Natural killer cell treated with Interleukin-12 subunit alpha and Interleukin-12 subunit beta and Interleukin-15 and Interleukin-18, amount 100 ng/mL, for 72 hours (primary cell): ENCODE data around the gene DUSP18. TPM values are rescaled to one million over a fixed set of nuclear protein-coding genes. Genes with fewer than 3 reads are reported as not detected.
A peak's percentile ranks its signal among the peaks of the same experiment; 100 is the strongest.
"Not testable (repeated sequence)": the region's sequence is repeated elsewhere in the genome, so short reads cannot be mapped to it uniquely, and the experiment has no call there.

Experiments used
- ATAC-seq, 2 donors: fragments of 150-1000 bp; cut with Tn5 transposase in 1 of 2; sonication (Bioruptor Pico), chemical (Tn5 transposase) in 1 of 2; 2 replicates each; pipeline ENCODE4 v1.10.0; 2021
- DNase-seq: peaks from one replicate; pipeline ENCODE4 v3.0.0; 2022; ENCODE audit warnings: low spot score
- H3K27ac Mint-ChIP-seq, 2 donors: 1 replicate in 1 of 2; 2 replicates in 1 of 2; pipeline ENCODE4 v1.8.0; 2022; ENCODE audit warnings: mixed read lengths in 2 of 2, mild to moderate bottlenecking in 1 of 2, moderate library complexity in 1 of 2
- H3K27me3 Mint-ChIP-seq, 2 donors: 1 replicate in 1 of 2; 2 replicates in 1 of 2; pipeline ENCODE4 v1.8.0; 2022; ENCODE audit warnings: mixed read lengths in 2 of 2
- H3K36me3 Mint-ChIP-seq: one replicate; pipeline ENCODE4 v1.8.0; 2022; ENCODE audit warnings: mixed read lengths
- H3K4me1 Mint-ChIP-seq, 2 donors: 1 replicate in 1 of 2; 2 replicates in 1 of 2; pipeline ENCODE4 v1.8.0; 2022; ENCODE audit warnings: low read depth in 2 of 2, mixed read lengths in 2 of 2, mild to moderate bottlenecking in 1 of 2
- H3K4me3 Mint-ChIP-seq: one replicate; pipeline ENCODE4 v1.8.0; 2022; ENCODE audit warnings: mixed read lengths
- H3K9me3 Mint-ChIP-seq: 2 replicates; pipeline ENCODE4 v1.8.0; 2022; ENCODE audit warnings: mixed read lengths
- total RNA-seq, 2 donors: library from RNA; stranded (reverse); gene quantifications; one replicate each; pipeline ENCODE4 v1.2.3, GENCODE V29; 2022

DUSP18 gene
- 1 to 10 TPM; 7.1 to 7.7 TPM for total RNA-seq

DNA sequence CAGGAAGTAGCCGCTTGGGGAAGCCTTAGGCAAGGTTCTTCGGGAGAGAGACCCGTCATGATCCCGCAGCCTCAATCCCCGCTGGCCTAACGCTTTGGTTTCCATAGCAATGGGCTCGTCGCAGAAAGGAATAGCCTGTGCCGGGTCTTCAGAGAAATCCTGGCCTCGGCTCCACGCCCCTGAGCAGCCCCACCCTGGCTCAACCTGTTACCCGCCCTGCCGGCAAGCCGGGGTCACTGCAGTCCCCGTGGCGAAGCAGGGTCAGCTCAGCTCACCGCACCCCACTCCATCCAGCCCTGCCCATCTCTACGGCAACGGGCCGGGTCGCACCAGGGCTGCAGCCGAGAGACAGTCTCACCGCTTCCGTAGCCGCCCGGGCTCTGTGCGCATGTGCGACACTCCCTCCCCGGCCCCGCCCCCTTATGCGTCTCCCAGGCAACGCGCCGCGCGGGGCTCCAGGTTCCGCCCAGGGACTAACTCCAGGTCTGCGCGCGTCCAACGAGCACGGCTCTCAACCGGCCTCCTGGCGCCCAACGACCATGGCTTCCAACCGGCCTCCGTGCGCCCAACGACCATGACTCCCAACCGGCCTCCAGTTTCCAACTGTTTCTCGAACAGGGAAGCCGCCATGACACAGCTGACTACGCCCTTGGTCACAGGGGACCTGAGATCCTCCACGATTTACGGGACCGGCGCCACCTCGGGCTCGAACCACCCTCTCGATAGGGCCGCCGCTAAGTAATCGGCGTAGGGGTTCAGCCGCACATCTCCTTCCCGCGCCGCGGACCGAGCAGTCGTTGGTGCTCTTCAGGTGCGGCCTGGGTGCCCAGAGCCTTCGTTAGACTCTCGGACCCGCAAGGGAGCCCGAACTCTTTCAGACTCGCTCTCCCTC is at the start of gene DUSP18:
TSS of gene DUSP18 (minus strand) at position 382 of the 892 bp plus-strand sequence. CDS start 3,872 bp downstream, outside the sequence.
- Mint-ChIP-seq H3K4me1 (peaks cover 16 to 19% of the 10 kb centered on the region in 2 donors), H3K4me3 (peak within 1 kb of the TSS; percentile 97), H3K27me3 (no peaks in the 10 kb centered on the region), H3K36me3 (no peaks in the 10 kb centered on the region), H3K27ac (peak within 1 kb of the TSS; percentile 66 to 83), H3K9me3 (no peaks in the 10 kb centered on the region)
- peak; percentile 92 for DNase-seq
- ATAC-seq = peak; percentile 97 to 98

- DNase-seq (no peak), ATAC-seq (no peak)
- H3K4me1 Mint-ChIP-seq = peaks cover 6 to 7% of the 10 kb centered on the region in 2 donors
- no peak overlapping the region for H3K27ac Mint-ChIP-seq
- H3K4me3 Mint-ChIP-seq = no peak overlapping the region
- H3K36me3 Mint-ChIP-seq = no peaks in the 10 kb centered on the region
- H3K9me3 Mint-ChIP-seq = no peaks in the 10 kb centered on the region
- H3K27me3 Mint-ChIP-seq = peaks cover 0 to 4% of the 10 kb centered on the region in 2 donors
These were observed 46.4 kb upstream of the DUSP18 start for GRCh38 chr22:30714062-30714461.

GRCh38 chr22:30712094-30712493 is 44.4 kb upstream of the DUSP18 start:
- ATAC-seq = no peak
- H3K4me3 Mint-ChIP-seq = no peak overlapping the region

DNA sequence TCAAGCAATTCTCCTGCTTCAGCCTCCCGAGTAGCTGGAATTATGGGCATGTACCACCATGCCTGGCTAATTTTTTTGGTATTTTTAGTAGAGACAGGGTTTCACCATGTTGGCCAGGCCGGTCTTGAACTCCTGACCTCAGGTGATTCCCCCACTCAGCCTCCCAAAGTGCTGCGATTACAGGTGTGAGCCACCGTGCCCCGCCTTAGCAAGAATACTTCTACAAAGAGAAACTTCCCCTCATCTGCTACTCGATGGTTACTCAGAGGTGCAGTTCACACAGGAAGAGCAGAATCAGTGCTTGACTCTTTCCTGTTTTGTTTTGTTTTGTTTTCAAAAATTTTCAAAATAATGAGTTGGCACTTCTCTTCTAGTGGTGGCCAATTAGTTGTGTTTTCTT is 42.3 kb upstream of the DUSP18 start:
- not testable (repeated sequence) for H3K36me3 Mint-ChIP-seq, DNase-seq, H3K27me3 Mint-ChIP-seq, H3K9me3 Mint-ChIP-seq
- H3K27ac Mint-ChIP-seq = peak overlapping the region; percentile 59 to 83
- peaks cover 19 to 24% of the 10 kb centered on the region in 2 donors for H3K4me1 Mint-ChIP-seq
- peak; percentile 60 to 65 for ATAC-seq
- peak overlapping the region; percentile 20 for H3K4me3 Mint-ChIP-seq

More at GRCh38 chr22:30712094-30712493, 44.4 kb upstream of the DUSP18 start:
- no peak for DNase-seq
- H3K36me3 Mint-ChIP-seq = no peaks in the 10 kb centered on the region
- H3K27me3 Mint-ChIP-seq = peaks cover 0 to 3% of the 10 kb centered on the region in 2 donors
- H3K27ac Mint-ChIP-seq = peak overlapping the region in 1 of 2 donors; percentile 1
- H3K4me1 Mint-ChIP-seq = peaks cover 6 to 7% of the 10 kb centered on the region in 2 donors
- no peaks in the 10 kb centered on the region for H3K9me3 Mint-ChIP-seq

DNA sequence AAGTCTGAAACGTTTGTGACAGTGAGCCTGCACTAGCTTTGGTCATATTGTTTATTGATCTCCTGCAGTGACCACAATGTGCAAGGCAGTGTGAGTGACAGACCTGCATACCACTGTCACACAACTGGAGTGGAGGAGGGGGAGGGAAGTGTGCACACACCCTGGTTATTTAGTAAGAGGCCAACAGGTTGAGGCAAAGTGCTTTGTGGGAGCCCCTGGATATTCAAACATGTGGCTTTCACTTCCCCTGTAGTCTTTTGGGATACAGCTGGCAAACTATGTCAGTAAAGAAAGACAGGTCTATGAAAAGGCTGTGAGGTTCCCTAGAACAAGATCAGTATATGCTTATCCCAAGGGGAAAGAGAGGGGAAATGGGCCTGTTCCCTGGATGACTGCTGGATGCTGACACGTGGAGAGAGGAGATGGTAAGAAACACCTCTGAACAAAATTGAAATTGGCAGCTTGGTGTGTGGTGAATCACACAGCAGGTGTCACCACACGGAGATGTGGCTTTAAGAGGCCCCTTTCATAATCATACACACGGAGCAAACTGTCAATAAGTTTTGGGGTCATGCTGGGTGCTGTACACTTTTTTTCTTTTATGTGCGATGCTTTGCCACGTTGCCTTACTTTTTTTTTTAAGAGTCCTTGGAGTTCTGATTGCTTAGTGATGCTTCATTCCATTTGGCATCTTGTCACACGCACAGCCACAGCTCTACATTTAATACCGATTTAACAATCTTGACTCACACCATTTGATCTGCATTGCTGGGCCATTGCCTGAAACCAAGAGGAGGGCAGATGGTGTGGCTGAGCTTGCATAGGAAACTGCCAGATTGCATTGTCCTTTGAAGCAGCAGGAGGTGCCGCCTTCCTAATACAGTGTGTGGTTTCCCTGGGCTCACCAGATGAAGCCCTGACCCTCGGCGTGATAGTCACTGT is 38.3 kb upstream of the DUSP18 start:
- Mint-ChIP-seq H3K4me3 (peak overlapping the region; percentile 25), H3K4me1 (peaks cover 19 to 24% of the 10 kb centered on the region in 2 donors), H3K27me3 (peaks cover 0 to 16% of the 10 kb centered on the region in 2 donors), H3K9me3 (no peaks in the 10 kb centered on the region), H3K36me3 (no peaks in the 10 kb centered on the region), H3K27ac (peak overlapping the region; percentile 74 to 75)
- DNase-seq (no peak), ATAC-seq (peak; percentile 78 to 84)

DNA sequence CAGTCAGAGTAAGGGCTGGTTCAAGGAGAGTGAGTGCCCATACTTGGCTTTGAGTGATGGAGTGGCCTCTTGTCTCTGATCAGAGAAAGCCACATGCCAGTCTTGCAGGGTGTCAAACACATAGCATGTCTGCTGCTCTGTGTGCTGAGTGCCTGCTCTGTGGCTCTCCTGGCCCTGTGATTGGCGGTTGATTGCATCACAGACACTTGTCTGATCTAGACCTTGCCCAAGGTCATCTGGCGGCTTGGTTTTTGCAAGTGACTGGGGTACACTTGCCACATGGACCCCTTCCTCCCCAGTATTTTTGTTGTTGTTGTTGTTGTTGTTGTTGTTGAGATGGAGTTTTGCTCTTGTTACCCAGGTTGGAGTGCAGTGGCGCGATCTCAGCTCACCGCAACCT is 37.3 kb upstream of the DUSP18 start:
- Mint-ChIP-seq H3K27ac (peak overlapping the region in 1 of 2 donors; percentile 74), H3K4me3 (no peak overlapping the region), H3K27me3 (peaks cover 0 to 16% of the 10 kb centered on the region in 2 donors), H3K36me3 (no peaks in the 10 kb centered on the region), H3K9me3 (no peaks in the 10 kb centered on the region), H3K4me1 (peaks cover 14 to 20% of the 10 kb centered on the region in 2 donors)
- ATAC-seq (peak in 1 of 2 donors; percentile 11), DNase-seq (no peak)

DNA sequence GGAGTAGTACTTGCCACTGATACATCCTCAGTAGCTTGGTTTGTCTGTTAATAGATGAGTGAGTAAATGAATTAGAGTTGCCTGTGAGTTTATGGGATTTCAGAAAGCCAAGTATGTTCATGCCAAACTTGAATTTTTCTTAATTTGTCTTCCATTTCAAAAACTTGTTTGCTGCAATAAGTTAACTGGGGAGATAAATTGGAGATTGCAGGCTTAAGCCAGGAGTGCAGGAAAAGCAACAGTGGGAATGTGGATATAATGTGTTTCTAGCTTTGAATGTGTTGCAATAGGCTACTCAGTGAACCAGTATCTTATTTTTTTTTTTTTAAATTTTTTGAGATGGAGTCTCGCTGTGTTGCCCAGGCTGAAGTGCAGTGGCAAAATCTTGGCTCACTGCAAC is 35.2 kb upstream of the DUSP18 start:
- Mint-ChIP-seq H3K27ac (no peak overlapping the region), H3K9me3 (no peaks in the 10 kb centered on the region), H3K4me3 (no peak overlapping the region), H3K36me3 (no peaks in the 10 kb centered on the region), H3K27me3 (peaks cover 0 to 18% of the 10 kb centered on the region in 2 donors), H3K4me1 (peaks cover 11 to 17% of the 10 kb centered on the region in 2 donors)
- no peak for DNase-seq
- no peak for ATAC-seq

- H3K4me3 Mint-ChIP-seq = no peak overlapping the region
- H3K27me3 Mint-ChIP-seq = peaks cover 0 to 25% of the 10 kb centered on the region in 2 donors
- H3K4me1 Mint-ChIP-seq = peaks cover 11 to 17% of the 10 kb centered on the region in 2 donors
- H3K27ac Mint-ChIP-seq = no peak overlapping the region
- H3K9me3 Mint-ChIP-seq = no peaks in the 10 kb centered on the region
- H3K36me3 Mint-ChIP-seq = no peaks in the 10 kb centered on the region
- DNase-seq (no peak), ATAC-seq (no peak)
These were observed 34.2 kb upstream of the DUSP18 start for GRCh38 chr22:30701872-30702271.

DNA sequence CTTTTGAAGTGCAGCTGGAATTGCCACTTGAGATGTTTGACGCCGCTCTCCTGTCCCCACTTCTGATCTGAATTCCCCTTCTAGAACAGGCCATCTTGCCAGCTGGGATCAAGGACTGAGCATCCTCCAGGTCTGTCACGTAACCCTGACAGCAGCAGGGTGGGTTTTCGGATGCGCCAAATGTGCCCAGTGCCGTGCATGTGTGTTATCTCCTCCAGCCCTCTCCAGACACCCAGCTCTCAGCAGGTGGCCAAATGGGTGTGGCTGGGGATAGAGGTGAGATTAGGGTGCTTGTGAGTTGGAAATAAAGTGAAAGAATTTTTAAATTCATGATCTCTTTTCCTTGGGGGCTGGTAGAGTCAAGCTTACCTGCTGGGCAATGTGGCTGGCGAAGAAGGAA is 30.3 kb upstream of the DUSP18 start:
- Mint-ChIP-seq H3K4me1 (peaks cover 0 to 12% of the 10 kb centered on the region in 2 donors), H3K36me3 (no peaks in the 10 kb centered on the region), H3K27me3 (peaks cover 13 to 31% of the 10 kb centered on the region in 2 donors), H3K27ac (no peak overlapping the region), H3K4me3 (no peak overlapping the region), H3K9me3 (no peaks in the 10 kb centered on the region)
- ATAC-seq (no peak), DNase-seq (no peak)

DNA sequence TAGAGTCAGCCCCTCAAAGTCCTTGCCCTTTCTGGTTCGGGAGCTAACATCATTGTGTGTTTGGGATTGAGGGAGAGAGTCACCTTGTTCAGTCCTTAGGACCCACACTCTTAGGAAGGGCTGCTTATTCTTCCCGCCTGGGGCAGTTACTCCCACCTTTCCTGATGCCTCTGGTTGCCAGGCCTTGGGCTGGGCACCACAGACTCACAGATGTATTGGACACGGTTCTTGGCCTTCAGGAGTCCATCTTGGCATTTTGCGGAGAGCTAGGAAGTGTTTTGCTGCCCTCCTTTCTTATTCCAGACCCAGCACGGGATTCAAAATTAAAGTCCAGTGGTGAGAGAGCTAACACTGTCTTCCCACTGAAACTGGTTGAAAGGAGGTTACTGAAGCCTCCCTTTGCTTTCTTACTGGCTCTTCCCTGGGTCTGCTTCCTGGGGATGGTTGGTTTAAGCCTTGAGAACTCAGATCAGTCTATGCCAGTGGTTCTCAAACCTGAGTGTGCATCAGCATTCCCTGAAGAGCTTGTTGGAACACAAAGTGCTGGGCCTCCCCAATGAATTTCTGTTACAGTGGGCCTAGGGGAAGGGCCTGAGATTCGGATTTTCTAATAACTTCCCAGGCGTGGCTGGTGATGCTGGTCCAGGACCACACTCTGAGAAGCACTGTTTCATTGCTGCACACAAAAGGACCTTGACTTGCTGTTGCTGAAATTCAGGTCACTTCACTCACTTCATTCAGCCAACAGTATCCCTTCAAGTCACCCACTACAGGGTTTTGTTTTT is 28.4 kb upstream of the DUSP18 start:
- H3K36me3 Mint-ChIP-seq = no peaks in the 10 kb centered on the region
- H3K9me3 Mint-ChIP-seq = no peaks in the 10 kb centered on the region
- H3K27ac Mint-ChIP-seq = no peak overlapping the region
- H3K4me1 Mint-ChIP-seq = peaks cover 0 to 13% of the 10 kb centered on the region in 2 donors
- DNase-seq = no peak
- H3K4me3 Mint-ChIP-seq = peak overlapping the region; percentile 63
- no peak for ATAC-seq
- H3K27me3 Mint-ChIP-seq = peaks cover 16 to 28% of the 10 kb centered on the region in 2 donors

GRCh38 chr22:30695351-30695851 is 27.7 kb upstream of the DUSP18 start:
- no peak for ATAC-seq

GRCh38 chr22:30694640-30695350 is 27.1 kb upstream of the DUSP18 start, which contains the start of gene OSBP2:
TSS of gene OSBP2 (plus strand) at chr22:30694874. CDS start at chr22:30694910, 36 bp downstream.
- Mint-ChIP-seq H3K27ac (no peak within 1 kb of the TSS), H3K36me3 (no peaks in the 10 kb centered on the region), H3K4me3 (peak within 1 kb of the TSS; percentile 67), H3K27me3 (peaks cover 16 to 28% of the 10 kb centered on the region in 2 donors), H3K4me1 (peaks cover 0 to 13% of the 10 kb centered on the region in 2 donors), H3K9me3 (no peaks in the 10 kb centered on the region)
- DNase-seq = no peak
- ATAC-seq = peak; percentile 58 to 67

More at GRCh38 chr22:30695351-30695851, 27.7 kb upstream of the DUSP18 start:
- no peak overlapping the region for H3K27ac Mint-ChIP-seq
- peak overlapping the region; percentile 63 for H3K4me3 Mint-ChIP-seq
- H3K36me3 Mint-ChIP-seq = no peaks in the 10 kb centered on the region
- H3K9me3 Mint-ChIP-seq = no peaks in the 10 kb centered on the region
- no peak for DNase-seq
- H3K4me1 Mint-ChIP-seq = peaks cover 0 to 13% of the 10 kb centered on the region in 2 donors
- peaks cover 16 to 28% of the 10 kb centered on the region in 2 donors for H3K27me3 Mint-ChIP-seq
